Upper lobe of left lung (tissue), 6 donors: ENCODE data around the gene PXDN. TPM values are rescaled to one million over a fixed set of nuclear protein-coding genes. Genes with fewer than 3 reads are reported as not detected.
A peak's percentile ranks its signal among the peaks of the same experiment; 100 is the strongest.

Experiments used
- ATAC-seq, 2 donors: fragments of 200-7000 bp; cut with Tn5 transposase; one replicate each; pipeline ENCODE4 v1.9.1; 2022; ENCODE audit warnings: mild to moderate bottlenecking in 2 of 2, moderate library complexity in 2 of 2; ENCODE audit not compliant: low FRiP score in 2 of 2
- DNase-seq, 2 donors: peaks; one replicate each; pipeline ENCODE4 v3.0.0-alpha.2; 2019 to 2020
- H3K27ac ChIP-seq, 4 donors: fragments of 200-600 bp; sonication (generic); one replicate each; pipeline ENCODE4 v1.5.1; 2016 to 2019
- H3K27me3 ChIP-seq, 4 donors: fragments of 200-600 bp; sonication (generic); one replicate each; pipeline ENCODE4 v1.5.1; 2017 to 2019
- H3K36me3 ChIP-seq, 4 donors: fragments of 200-600 bp; sonication (generic); one replicate each; pipeline ENCODE4 v1.5.1; 2016 to 2019
- H3K4me1 ChIP-seq, 4 donors: fragments of 200-600 bp; sonication (generic); one replicate each; pipeline ENCODE4 v1.5.1; 2018 to 2019
- H3K4me3 ChIP-seq, 4 donors: fragments of 200-600 bp; sonication (generic); one replicate each; pipeline ENCODE4 v1.5.1; 2017 to 2019; ENCODE audit warnings: mild to moderate bottlenecking in 2 of 4, moderate library complexity in 1 of 4
- H3K9me3 ChIP-seq, 4 donors: fragments of 200-600 bp; sonication (generic); one replicate each; pipeline ENCODE4 v1.5.1; 2018 to 2019
- EP300 ChIP-seq, 4 donors: sonication (generic); formaldehyde crosslinking; IDR thresholded peaks; one replicate each; pipeline ENCODE4 v1.5.1; 2017; ENCODE audit warnings: antibody characterized with exemption in 4 of 4, control low read depth in 2 of 4
- POLR2A ChIP-seq, 4 donors: fragments of 450-650 bp; IDR thresholded peaks; one replicate each; pipeline ENCODE4 v1.5.1; 2016 to 2017; ENCODE audit warnings: antibody characterized with exemption in 4 of 4, mild to moderate bottlenecking in 2 of 4
- POLR2AphosphoS5 ChIP-seq, 2 donors: sonication (generic); formaldehyde crosslinking; IDR thresholded peaks; one replicate each; pipeline ENCODE4 v1.5.1; 2017; ENCODE audit warnings: antibody characterized with exemption in 2 of 2
- WGBS, 2 donors: methylation state at CpG; one replicate each; pipeline ENCODE4 v1.1.5; 2017 to 2018; 5-methylcytosine and 5-hydroxymethylcytosine counted together
- total RNA-seq, 6 donors: library from RNA; depleted of rRNA in 4 of 6; stranded (reverse); fragments of >200 nt in 4 of 6; gene quantifications; one replicate each; pipeline versions ENCODE4 v1.1.0 to v1.2.1, GENCODE V29; 2016 to 2021
- TF ChIP-seq, protein P1 (sequence below), 6 experiments: fragments of 450-650 bp in 4 of 6; fragments of 200-600 bp in 2 of 6; sonication (generic) in 2 of 6; IDR thresholded peaks; one replicate each; pipeline ENCODE4 v1.5.1; 2016 to 2019; ENCODE audit warnings: antibody characterized with exemption in 6 of 6
- donor health status: DM: no; HTN: no; CAD: no; lungs with moderate emphysema.
- donor health status: DM: no; HTN: yes; CAD: no; lungs with severe emphysema.

PXDN gene
- total RNA-seq, 6 donors from 2014 or later: 20.8 to 65.6 (median 38.5) TPM

DNA sequence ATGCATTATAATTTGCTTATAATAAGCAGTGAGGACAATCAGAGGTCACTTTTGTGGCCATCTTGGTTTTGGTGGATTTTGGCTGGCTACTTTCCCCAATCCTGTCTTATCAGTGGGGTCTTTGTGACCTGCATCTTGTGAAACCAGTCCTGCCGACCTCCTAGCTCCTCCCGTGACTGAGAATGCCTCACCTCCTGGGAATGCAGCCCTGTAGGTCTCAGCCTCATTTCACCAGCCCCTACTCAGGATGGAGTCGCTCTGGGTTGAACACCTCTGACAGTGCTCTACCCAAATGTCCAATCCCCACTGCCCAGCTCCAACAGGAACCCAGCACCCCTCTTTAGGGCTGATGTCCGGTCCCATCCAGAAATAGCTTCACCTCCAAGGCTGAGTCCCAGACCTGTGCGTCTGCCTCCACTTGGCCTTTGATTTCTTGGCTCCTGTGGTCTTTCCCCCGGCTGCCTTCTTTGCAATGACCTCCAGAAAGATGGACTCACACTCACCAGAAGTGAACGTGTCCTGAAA lies 31.3 kb upstream of the PXDN start:
- Histone ChIP-seq H3K36me3 (no peaks in the 10 kb centered on the region), H3K27me3 (no peaks in the 10 kb centered on the region), H3K9me3 (no peaks in the 10 kb centered on the region), H3K27ac (no peak overlapping the region), H3K4me1 (peaks cover 0 to 3% (median 0%) of the 10 kb centered on the region in 4 donors), H3K4me3 (no peak overlapping the region)
- ATAC-seq (no peak), DNase-seq (peak in 1 of 2 donors; percentile 10)
- WGBS, 2 donors: 83 to 85% methylated on average over 7 of the region's 7 CpGs
- no peak for TF ChIP-seq POLR2AphosphoS5 (IDR thresholded peaks at IDR 0.05)
- no peak for TF ChIP-seq POLR2A (IDR thresholded peaks at IDR 0.05)
- TF ChIP-seq EP300 (IDR thresholded peaks at IDR 0.05): no peak
- TF ChIP-seq, protein P1, sequence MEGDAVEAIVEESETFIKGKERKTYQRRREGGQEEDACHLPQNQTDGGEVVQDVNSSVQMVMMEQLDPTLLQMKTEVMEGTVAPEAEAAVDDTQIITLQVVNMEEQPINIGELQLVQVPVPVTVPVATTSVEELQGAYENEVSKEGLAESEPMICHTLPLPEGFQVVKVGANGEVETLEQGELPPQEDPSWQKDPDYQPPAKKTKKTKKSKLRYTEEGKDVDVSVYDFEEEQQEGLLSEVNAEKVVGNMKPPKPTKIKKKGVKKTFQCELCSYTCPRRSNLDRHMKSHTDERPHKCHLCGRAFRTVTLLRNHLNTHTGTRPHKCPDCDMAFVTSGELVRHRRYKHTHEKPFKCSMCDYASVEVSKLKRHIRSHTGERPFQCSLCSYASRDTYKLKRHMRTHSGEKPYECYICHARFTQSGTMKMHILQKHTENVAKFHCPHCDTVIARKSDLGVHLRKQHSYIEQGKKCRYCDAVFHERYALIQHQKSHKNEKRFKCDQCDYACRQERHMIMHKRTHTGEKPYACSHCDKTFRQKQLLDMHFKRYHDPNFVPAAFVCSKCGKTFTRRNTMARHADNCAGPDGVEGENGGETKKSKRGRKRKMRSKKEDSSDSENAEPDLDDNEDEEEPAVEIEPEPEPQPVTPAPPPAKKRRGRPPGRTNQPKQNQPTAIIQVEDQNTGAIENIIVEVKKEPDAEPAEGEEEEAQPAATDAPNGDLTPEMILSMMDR (IDR thresholded peaks at IDR 0.05): no peak

DNA sequence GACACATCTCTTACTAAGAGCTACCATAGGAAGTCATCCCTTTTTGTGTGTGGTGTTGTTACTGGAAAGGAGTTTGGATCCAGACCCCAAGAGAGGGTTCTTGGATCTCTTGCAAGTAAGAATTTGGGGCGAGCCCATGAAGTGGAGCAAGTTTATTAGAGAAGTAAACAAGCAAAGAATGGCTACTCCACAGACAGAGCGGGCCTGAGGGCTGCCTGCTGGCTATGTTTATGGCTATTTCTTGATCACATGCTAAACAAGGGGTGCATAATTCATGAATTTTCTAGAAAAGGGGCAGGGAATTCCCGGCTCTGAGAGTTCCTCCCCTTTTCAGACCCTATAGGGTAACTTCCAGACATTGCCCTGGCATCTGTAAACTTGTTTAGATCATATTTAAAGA lies 30.6 kb upstream of the PXDN start:
- no peaks in the 10 kb centered on the region for H3K9me3 ChIP-seq
- DNase-seq (peak in 1 of 2 donors; percentile 18), ATAC-seq (no peak)
- no peak overlapping the region for H3K27ac ChIP-seq
- no peak overlapping the region for H3K4me3 ChIP-seq
- H3K4me1 ChIP-seq: peaks cover 0 to 3% (median 0%) of the 10 kb centered on the region in 4 donors
- TF ChIP-seq EP300 (IDR thresholded peaks at IDR 0.05) (no peak), POLR2AphosphoS5 (IDR thresholded peaks at IDR 0.05) (no peak), POLR2A (IDR thresholded peaks at IDR 0.05) (no peak)
- TF ChIP-seq, protein P1 (IDR thresholded peaks at IDR 0.05): no peak
- 65 to 80% methylated on average over 3 of the region's 3 CpGs for WGBS, 2 donors
- H3K36me3 ChIP-seq: no peaks in the 10 kb centered on the region
- no peaks in the 10 kb centered on the region for H3K27me3 ChIP-seq

GRCh38 chr2:1773883-1774282 lies 29.6 kb upstream of the PXDN start:
- H3K27ac ChIP-seq: no peak overlapping the region
- DNase-seq (peak in 1 of 2 donors; percentile 5), ATAC-seq (no peak)
- TF ChIP-seq POLR2AphosphoS5 (IDR thresholded peaks at IDR 0.05): no peak
- TF ChIP-seq POLR2A (IDR thresholded peaks at IDR 0.05): no peak
- TF ChIP-seq, protein P1 (IDR thresholded peaks at IDR 0.05): no peak
- TF ChIP-seq EP300 (IDR thresholded peaks at IDR 0.05): no peak
- H3K9me3 ChIP-seq: no peaks in the 10 kb centered on the region
- H3K4me1 ChIP-seq: peaks cover 0 to 3% (median 0%) of the 10 kb centered on the region in 4 donors
- no peak overlapping the region for H3K4me3 ChIP-seq
- H3K27me3 ChIP-seq: no peaks in the 10 kb centered on the region
- WGBS, 2 donors: 71 to 72% methylated on average over 7 of the region's 7 CpGs
- no peaks in the 10 kb centered on the region for H3K36me3 ChIP-seq

GRCh38 chr2:1772471-1773267 lies 28.4 kb upstream of the PXDN start:
- Histone ChIP-seq H3K27ac (peak overlapping the region in 1 of 4 donors; percentile 65), H3K27me3 (no peaks in the 10 kb centered on the region), H3K4me3 (no peak overlapping the region), H3K9me3 (no peaks in the 10 kb centered on the region), H3K4me1 (peaks cover 0 to 3% (median 0%) of the 10 kb centered on the region in 4 donors), H3K36me3 (no peaks in the 10 kb centered on the region)
- DNase-seq: peak in 1 of 2 donors; percentile 10
- no peak for ATAC-seq
- WGBS, 2 donors: 53 to 72% methylated on average over 8 of the region's 8 CpGs
- no peak for TF ChIP-seq POLR2AphosphoS5 (IDR thresholded peaks at IDR 0.05)
- TF ChIP-seq EP300 (IDR thresholded peaks at IDR 0.05): no peak
- TF ChIP-seq, protein P1 (IDR thresholded peaks at IDR 0.05): no peak
